GM21737 (cell line): ENCODE measurements around the gene LMX1B.

Experiments used
- ATAC-seq: cut with Tn5 transposase; IDR thresholded peaks from one replicate; pipeline ENCODE4 v1.9.1; 2021; ENCODE audit warnings: mild to moderate bottlenecking, moderate library complexity; ENCODE audit not compliant: unreplicated experiment

LMX1B gene

GRCh38 chr9:126604059-126605055 is 9.4 kb upstream of the LMX1B start:
- no peak for ATAC-seq

DNA sequence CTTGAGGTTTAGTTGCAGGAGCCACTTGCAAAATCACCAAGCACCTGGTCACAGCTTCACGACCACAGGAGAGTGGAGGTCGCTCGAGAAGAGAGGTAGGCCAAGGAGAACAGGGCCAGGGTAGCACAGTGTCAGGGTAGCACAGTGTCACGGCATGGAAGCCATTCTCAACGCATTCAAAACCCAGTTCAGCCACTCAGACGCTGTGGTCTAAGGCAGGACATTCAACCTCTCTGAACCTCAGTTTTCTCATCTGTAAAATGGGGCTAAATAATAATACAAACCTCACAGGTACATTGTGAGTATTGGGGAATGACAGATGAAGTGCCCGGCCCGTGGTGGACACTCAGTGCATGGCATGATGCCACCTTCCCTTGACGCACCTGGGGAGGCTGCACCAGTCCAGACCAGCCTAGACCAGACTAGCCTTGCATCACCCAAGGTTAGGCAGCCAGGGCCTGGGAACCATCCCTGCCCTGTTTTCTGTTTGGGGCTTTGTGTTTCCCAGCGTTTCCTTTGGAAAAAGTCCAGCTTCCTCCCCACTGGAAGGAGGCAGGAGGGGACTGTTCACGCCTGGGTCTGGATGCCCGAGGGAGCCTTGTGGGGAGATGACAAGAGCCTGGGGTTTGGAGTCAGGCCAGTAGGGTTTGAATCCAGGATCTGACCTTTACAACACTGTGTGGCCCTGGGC is 7.8 kb upstream of the LMX1B start:
- no peak for ATAC-seq

- ATAC-seq: no peak
These were observed 7.3 kb upstream of the LMX1B start for GRCh38 chr9:126606483-126606870.

- no peak for ATAC-seq
These were observed 6.6 kb upstream of the LMX1B start for GRCh38 chr9:126607086-126607485.

DNA sequence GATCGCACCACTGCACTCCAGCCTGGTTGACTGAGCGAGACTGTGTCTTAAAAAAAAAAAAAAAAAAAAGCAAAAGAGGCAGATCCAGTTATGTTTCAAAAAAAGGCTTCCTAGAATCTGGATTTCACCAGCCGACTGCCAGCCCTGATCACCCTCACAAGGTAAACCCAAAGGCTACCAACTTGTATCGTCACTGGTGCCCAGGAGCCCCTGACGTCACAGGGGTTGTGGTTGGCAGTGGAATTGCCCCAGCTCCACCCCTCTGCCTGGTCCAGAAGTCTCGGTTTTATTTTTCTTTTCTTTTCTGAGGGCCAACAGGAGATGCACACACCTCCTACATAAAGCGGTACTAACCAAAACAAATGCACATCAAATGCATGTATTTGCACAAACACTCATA is 6.0 kb upstream of the LMX1B start:
- ATAC-seq: no peak

- ATAC-seq: no peak
These were observed 5.2 kb upstream of the LMX1B start for GRCh38 chr9:126608551-126608950.

GRCh38 chr9:126609191-126609590 is 4.5 kb upstream of the LMX1B start:
- ATAC-seq: no peak

GRCh38 chr9:126609711-126610388 is 3.9 kb upstream of the LMX1B start:
- ATAC-seq: no peak

- ATAC-seq: no peak
These were observed 2.5 kb upstream of the LMX1B start for GRCh38 chr9:126611193-126611591.

GRCh38 chr9:126611592-126612325 is 2.0 kb upstream of the LMX1B start:
- no peak for ATAC-seq

- no peak for ATAC-seq
These were observed 1.4 kb upstream of the LMX1B start for GRCh38 chr9:126612326-126612812.

- no peak for ATAC-seq
These were observed 701 bp upstream of the LMX1B start for GRCh38 chr9:126612813-126613641.

GRCh38 chr9:126614088-126614454 is 343 bp downstream of the LMX1B start:
- ATAC-seq: no peak

- no peak for ATAC-seq
These were observed 922 bp downstream of the LMX1B start for GRCh38 chr9:126614455-126615244.

- ATAC-seq: no peak
These were observed 1.6 kb downstream of the LMX1B start for GRCh38 chr9:126615245-126615790.

GRCh38 chr9:126615791-126616447 is 2.2 kb downstream of the LMX1B start:
- no peak for ATAC-seq

- no peak for ATAC-seq
These were observed 2.8 kb downstream of the LMX1B start for GRCh38 chr9:126616521-126616976.
